Ascending aorta (tissue), 2 donors: ENCODE results near the gene TMEM196. TPM values are rescaled to one million over a fixed set of nuclear protein-coding genes. Genes with fewer than 3 reads are reported as not detected.
A peak's percentile ranks its signal among the peaks of the same experiment; 100 is the strongest.

ENCODE experiments used
- DNase-seq, 2 donors: peaks; one replicate each; pipeline ENCODE4 v3.0.0-alpha.2; 2019; ENCODE audit warnings: low spot score in 2 of 2
- H3K27ac ChIP-seq, 2 donors: fragments of 200-600 bp; sonication (generic); one replicate each; pipeline ENCODE4 v1.5.1; 2016 to 2017; ENCODE audit warnings: mild to moderate bottlenecking in 1 of 2
- H3K27me3 ChIP-seq: fragments of 200-600 bp; sonication (generic); one replicate; pipeline ENCODE4 v1.5.1; 2017
- H3K36me3 ChIP-seq, 2 donors: fragments of 200-600 bp; sonication (generic); one replicate each; pipeline ENCODE4 v1.5.1; 2016
- H3K4me1 ChIP-seq, 2 donors: fragments of 200-600 bp; sonication (generic); one replicate each; pipeline ENCODE4 v1.5.1; 2016 to 2017; ENCODE audit warnings: mild to moderate bottlenecking in 1 of 2
- H3K4me3 ChIP-seq, 2 donors: fragments of 200-600 bp; sonication (generic); one replicate each; pipeline ENCODE4 v1.5.1; 2016 to 2017; ENCODE audit warnings: mild to moderate bottlenecking in 1 of 2
- H3K9me3 ChIP-seq, 2 donors: fragments of 200-600 bp; sonication (generic); one replicate each; pipeline ENCODE4 v1.5.1; 2016
- CTCF ChIP-seq, 3 experiments: fragments of 200-600 bp in 2 of 3; fragments of 450-650 bp in 1 of 3; sonication (generic) in 2 of 3; IDR thresholded peaks; one replicate each; pipeline ENCODE4 v1.5.1; 2016 to 2019; ENCODE audit warnings: antibody characterized with exemption in 3 of 3, mild to moderate bottlenecking in 1 of 3, moderate library complexity in 1 of 3
- intact Hi-C: fragments of 100-400 bp; cut with DNase I; formaldehyde crosslinking; loops from one replicate; pipeline ENCODE4 v1.15.1; 2023
- total RNA-seq: library from RNA; depleted of rRNA; stranded (reverse); fragments of >200 nt; gene quantifications from one replicate; pipeline ENCODE4 v1.1.0, GENCODE V29; 2016

TMEM196 gene
- total RNA-seq, 1 donor from 2014 or later, result not detected

- Histone ChIP-seq H3K27me3 (no peaks in the 10 kb centered on the region), H3K4me1 (no peaks in the 10 kb centered on the region), H3K9me3 (no peaks in the 10 kb centered on the region), H3K4me3 (no peak overlapping the region), H3K27ac (no peak overlapping the region), H3K36me3 (no peaks in the 10 kb centered on the region)
- peak in 2 of 3 experiments; percentile 32 to 41 for TF ChIP-seq CTCF (IDR thresholded peaks at IDR 0.05)
- no peak for DNase-seq
- intact Hi-C loops, result no loop called here
These were observed 18.8 kb downstream of the TMEM196 start for GRCh38 chr7:19754521-19755116.

GRCh38 chr7:19752020-19752419 is 21.4 kb downstream of the TMEM196 start:
- no peaks in the 10 kb centered on the region for H3K4me1 ChIP-seq
- intact Hi-C loops, result no loop called here
- no peak for DNase-seq
- H3K36me3 ChIP-seq, result no peaks in the 10 kb centered on the region
- no peaks in the 10 kb centered on the region for H3K9me3 ChIP-seq
- no peak overlapping the region for H3K27ac ChIP-seq
- no peaks in the 10 kb centered on the region for H3K27me3 ChIP-seq
- H3K4me3 ChIP-seq, result no peak overlapping the region
- no peak for TF ChIP-seq CTCF (IDR thresholded peaks at IDR 0.05)

- DNase-seq, result no peak
- H3K4me1 ChIP-seq, result no peaks in the 10 kb centered on the region
- H3K27me3 ChIP-seq, result no peaks in the 10 kb centered on the region
- H3K27ac ChIP-seq, result no peak overlapping the region
- intact Hi-C loops, result loop anchor here (5.0 kb wide), 1 partner anchor 848 kb away; no protein-coding TSS in a partner anchor
- no peak overlapping the region for H3K4me3 ChIP-seq
- H3K36me3 ChIP-seq, result no peaks in the 10 kb centered on the region
- TF ChIP-seq CTCF (IDR thresholded peaks at IDR 0.05), result no peak
- no peaks in the 10 kb centered on the region for H3K9me3 ChIP-seq
These were observed 23.8 kb downstream of the TMEM196 start for GRCh38 chr7:19749658-19750057.

- no peaks in the 10 kb centered on the region for H3K36me3 ChIP-seq
- intact Hi-C loops, result loop anchor here (5.0 kb wide), 1 partner anchor 849 kb away; no protein-coding TSS in a partner anchor
- no peak overlapping the region for H3K27ac ChIP-seq
- peak; percentile 11 to 37 (median 23) for TF ChIP-seq CTCF (IDR thresholded peaks at IDR 0.05)
- DNase-seq, result no peak
- H3K4me3 ChIP-seq, result no peak overlapping the region
- no peaks in the 10 kb centered on the region for H3K9me3 ChIP-seq
- no peaks in the 10 kb centered on the region for H3K4me1 ChIP-seq
- no peaks in the 10 kb centered on the region for H3K27me3 ChIP-seq
These were observed 25.6 kb downstream of the TMEM196 start for GRCh38 chr7:19747740-19748339.

- Histone ChIP-seq H3K36me3 (no peaks in the 10 kb centered on the region), H3K9me3 (no peaks in the 10 kb centered on the region), H3K27ac (no peak overlapping the region), H3K4me1 (no peaks in the 10 kb centered on the region), H3K4me3 (no peak overlapping the region), H3K27me3 (no peaks in the 10 kb centered on the region)
- intact Hi-C loops, result no loop called here
- no peak for DNase-seq
- no peak for TF ChIP-seq CTCF (IDR thresholded peaks at IDR 0.05)
These were observed 29.3 kb downstream of the TMEM196 start for GRCh38 chr7:19744075-19744474.
